NCI-H1436 treated with DMSO at 0.1 percent for 48 hours (cell line): ENCODE measurements around the gene RPS26.

Source experiments
- DNase-seq: peaks from one replicate; lab custom pipeline; 2025; lab: John Stamatoyannopoulos, UW

RPS26 gene

DNA sequence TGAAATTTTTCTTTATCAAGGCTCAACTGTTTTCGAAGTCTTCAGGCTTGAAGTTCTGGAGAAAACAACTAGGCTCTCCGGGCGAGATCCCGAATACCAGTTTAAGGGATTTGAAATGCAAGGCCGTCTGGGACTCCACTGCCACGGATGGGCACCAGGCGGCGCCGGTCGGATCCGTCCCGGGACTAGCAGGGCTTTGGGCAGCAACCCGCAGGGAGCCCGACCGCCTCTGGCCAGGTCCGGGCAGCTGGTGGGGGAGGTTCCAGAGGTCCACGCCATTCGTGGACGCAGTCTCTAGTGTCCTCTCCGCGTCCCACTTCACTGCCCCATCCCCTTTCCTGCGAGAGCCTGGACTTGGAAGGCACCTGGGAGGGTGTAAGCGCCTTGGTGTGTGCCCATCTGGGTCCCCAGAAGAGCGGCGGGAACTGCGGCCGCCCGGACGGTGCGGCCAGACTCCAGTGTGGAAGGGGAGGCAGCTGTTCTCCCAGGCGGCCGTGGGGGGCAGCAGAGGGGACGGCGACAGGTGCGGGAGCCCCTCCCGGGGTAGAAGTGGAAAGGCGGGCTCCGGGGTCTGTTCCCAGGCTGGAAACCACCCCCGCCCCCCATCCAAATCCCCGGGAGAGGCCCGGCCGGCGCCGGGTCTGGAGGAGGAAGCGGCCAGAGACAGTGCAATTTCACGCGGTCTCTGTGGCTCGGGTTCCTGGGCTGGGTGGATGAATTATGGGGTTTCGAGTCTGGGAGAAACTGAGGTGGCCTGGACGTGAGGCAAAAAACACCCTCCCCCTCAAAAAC, 37.4 kb downstream of the RPS26 start:
- DNase-seq, result no peak

GRCh38 chr12:56079723-56080555, 38.2 kb downstream of the RPS26 start, which contains the start of gene ERBB3:
Gene ERBB3, plus strand, starts transcription at chr12:56080165. Its CDS starts 136 bp downstream, at chr12:56080301.
- DNase-seq, result peak; percentile 9

DNA sequence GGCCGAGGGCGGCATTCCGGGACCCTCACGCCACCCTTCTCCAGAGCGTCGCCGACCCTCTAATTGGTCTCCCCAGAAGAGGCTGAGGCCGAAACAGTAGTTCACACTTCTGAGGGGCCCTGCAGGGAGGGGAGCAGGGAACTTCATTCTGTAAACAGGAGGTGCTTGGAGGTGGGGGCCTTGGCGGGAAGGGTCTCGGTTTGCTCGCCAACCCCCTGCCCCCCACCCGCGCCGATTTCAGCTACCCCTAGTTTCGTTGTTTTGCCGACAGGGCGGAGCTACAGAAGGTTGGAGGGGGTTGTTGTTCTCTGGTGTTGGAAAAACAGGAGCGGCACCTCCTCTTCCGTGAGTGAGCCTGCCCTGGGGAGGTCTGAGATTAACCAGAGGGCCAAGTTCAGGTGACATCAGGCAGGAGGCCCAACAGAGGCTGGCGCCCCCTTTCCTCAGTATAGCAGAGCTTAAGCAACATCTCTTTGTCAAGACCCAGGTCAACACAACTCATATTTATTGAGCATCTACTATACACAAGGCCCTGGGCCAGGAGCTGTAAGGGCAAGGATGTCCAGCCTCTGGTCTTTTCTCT, 38.9 kb downstream of the RPS26 start:
- no peak for DNase-seq

DNA sequence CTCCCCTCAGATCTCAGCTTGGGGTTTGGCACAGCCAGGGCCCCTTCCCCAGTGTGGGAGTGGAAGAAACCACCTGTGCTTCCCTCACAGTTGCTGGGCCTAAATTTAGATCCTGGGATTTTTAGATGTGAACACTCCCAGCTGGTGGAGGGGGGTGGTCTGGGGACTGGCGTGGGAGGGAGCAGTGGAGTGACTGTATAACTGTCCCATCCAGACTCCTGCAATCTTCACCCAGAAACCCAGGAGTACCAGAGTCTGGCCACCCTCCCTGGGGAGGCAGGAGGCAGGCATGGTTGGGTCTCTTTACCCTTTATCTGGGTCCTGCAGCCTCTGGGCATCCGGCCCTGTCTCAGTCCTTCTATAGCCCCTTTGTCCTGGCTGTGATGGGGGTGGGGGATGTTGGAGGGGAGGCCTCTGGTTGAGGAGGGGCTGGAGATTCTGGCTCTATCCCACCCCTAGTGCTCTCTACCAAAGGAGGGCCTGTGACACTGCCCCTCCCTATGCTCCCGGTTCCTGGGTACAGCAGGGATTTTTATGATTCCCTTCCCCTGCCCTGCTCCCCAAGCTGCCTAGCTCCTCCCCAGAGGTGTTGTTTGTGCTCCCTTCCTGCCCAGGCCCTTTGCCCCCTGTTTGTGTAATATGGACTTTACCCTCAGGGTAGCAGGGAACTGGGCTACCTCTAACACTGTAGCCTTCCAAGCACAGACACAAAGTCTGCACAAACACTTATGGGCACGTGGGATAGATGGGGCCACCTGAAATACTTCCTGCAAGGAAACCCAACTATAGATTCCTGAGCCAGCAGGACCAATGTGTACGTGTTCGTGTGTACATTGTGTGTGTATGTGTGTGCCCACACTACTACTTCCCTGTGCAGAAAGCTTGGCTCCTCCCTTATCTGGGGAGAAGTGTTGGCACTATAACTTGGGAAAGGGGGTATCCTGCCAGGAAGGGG, 40.0 kb downstream of the RPS26 start:
- no peak for DNase-seq

DNA sequence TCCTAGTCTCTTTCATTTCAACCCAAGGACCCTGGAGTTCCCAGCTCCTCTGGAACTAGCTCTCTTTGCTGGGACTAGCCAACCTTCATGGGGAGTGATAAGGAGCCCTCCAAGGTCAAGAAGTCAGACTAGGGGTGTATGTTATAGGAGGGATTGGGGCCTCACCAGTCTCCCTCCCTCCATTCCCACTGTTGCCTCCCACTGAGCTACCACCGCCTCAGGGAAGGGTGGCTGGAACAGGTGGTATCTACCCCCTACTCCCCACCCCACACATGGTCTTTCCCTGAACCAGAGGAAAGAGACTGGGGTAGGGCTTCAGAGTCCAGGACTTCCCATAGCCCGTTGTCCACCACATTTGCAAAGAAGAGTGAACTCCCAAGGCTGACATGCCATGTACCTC, 40.7 kb downstream of the RPS26 start:
- DNase-seq, result no peak

GRCh38 chr12:56082967-56083366, 41.2 kb downstream of the RPS26 start:
- DNase-seq, result no peak

GRCh38 chr12:56084958-56085543, 43.3 kb downstream of the RPS26 start:
- DNase-seq, result no peak

DNA sequence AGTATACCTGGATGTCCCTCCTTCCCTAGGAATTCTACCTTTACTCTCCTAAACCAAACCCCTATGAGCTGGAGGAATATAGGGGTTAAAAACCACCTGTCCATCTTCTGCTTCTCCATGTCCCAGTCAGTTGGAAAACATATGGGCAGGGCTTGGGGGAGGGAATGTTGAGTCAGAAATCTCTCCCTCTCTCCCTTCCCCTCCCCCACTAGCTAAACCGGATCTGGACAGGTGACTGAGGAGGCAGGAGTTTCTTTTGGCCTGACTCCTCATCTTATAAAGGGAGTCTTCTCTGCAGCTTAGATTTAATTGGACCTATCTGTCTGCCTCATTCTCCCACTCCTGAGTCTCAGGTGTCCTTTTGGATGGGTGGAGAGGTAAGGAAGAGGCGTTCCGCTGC, 44.4 kb downstream of the RPS26 start:
- no peak for DNase-seq

GRCh38 chr12:56086608-56087007, 44.9 kb downstream of the RPS26 start:
- DNase-seq, result no peak

- DNase-seq, result no peak
Measured at GRCh38 chr12:56087220-56087619, 45.5 kb downstream of the RPS26 start.
